Measurements from ENCODE around the gene CDYL2.

GRCh38 chr16:80723981-80724380, 80.4 kb downstream of the CDYL2 start:
- TF ChIP-seq, protein P1, sequence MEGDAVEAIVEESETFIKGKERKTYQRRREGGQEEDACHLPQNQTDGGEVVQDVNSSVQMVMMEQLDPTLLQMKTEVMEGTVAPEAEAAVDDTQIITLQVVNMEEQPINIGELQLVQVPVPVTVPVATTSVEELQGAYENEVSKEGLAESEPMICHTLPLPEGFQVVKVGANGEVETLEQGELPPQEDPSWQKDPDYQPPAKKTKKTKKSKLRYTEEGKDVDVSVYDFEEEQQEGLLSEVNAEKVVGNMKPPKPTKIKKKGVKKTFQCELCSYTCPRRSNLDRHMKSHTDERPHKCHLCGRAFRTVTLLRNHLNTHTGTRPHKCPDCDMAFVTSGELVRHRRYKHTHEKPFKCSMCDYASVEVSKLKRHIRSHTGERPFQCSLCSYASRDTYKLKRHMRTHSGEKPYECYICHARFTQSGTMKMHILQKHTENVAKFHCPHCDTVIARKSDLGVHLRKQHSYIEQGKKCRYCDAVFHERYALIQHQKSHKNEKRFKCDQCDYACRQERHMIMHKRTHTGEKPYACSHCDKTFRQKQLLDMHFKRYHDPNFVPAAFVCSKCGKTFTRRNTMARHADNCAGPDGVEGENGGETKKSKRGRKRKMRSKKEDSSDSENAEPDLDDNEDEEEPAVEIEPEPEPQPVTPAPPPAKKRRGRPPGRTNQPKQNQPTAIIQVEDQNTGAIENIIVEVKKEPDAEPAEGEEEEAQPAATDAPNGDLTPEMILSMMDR (IDR thresholded peaks at IDR 0.05), result no peak
- no peak for TF ChIP-seq POLR2A (IDR thresholded peaks at IDR 0.05)
